Astrocyte (in vitro differentiated cells and primary cell): Measurements from ENCODE around the gene ST3GAL2. TPM values are rescaled to one million over a fixed set of nuclear protein-coding genes. Genes with fewer than 3 reads are reported as not detected.

ENCODE experiments used
- DNase-seq: peaks from one replicate; pipeline ENCODE4 v3.0.0-alpha.2; 2010; ENCODE audit warnings: low read depth
- FAIRE-seq: peaks from 2 replicates; lab custom pipeline; 2011; peaks lifted over from hg19 to GRCh38; lab: Jason Lieb, UNC
- H2AFZ ChIP-seq: 2 replicates; pipeline ENCODE4 v1.6.0; 2012; ENCODE audit warnings: low read depth, low read length, inconsistent platforms
- H3K27ac ChIP-seq: 2 replicates; pipeline ENCODE4 v1.5.1; 2011; ENCODE audit warnings: low read depth, low read length, inconsistent platforms
- H3K27me3 ChIP-seq: 2 replicates; pipeline ENCODE4 v1.6.0; 2011; ENCODE audit warnings: low read length, inconsistent platforms; ENCODE audit not compliant: insufficient read depth
- H3K36me3 ChIP-seq: 2 replicates; pipeline ENCODE4 v1.5.1; 2011; ENCODE audit warnings: low read length, inconsistent platforms; ENCODE audit not compliant: insufficient read depth
- H3K4me1 ChIP-seq: 2 replicates; pipeline ENCODE4 v1.5.1; 2011; ENCODE audit warnings: low read length, inconsistent platforms; ENCODE audit not compliant: insufficient read depth
- H3K4me2 ChIP-seq: 2 replicates; pipeline ENCODE4 v1.6.0; 2012; ENCODE audit warnings: low read length, inconsistent platforms
- H3K4me3 ChIP-seq: 2 replicates; pipeline ENCODE4 v1.5.1; 2011; ENCODE audit warnings: low read depth, mild to moderate bottlenecking, low read length, inconsistent platforms; ENCODE audit not compliant: insufficient read depth
- H3K79me2 ChIP-seq: 2 replicates; pipeline ENCODE4 v1.6.0; 2012; ENCODE audit warnings: mild to moderate bottlenecking, low read length, inconsistent platforms; ENCODE audit not compliant: insufficient read depth
- H3K9ac ChIP-seq: 2 replicates; pipeline ENCODE4 v1.6.0; 2012; ENCODE audit warnings: mild to moderate bottlenecking, low read length, inconsistent platforms
- H3K9me3 ChIP-seq: 2 replicates; pipeline ENCODE4 v1.5.1; 2012; ENCODE audit warnings: low read depth, mild to moderate bottlenecking, low read length, inconsistent platforms; ENCODE audit not compliant: insufficient read depth
- H4K20me1 ChIP-seq: 2 replicates; pipeline ENCODE4 v1.6.0; 2012; ENCODE audit warnings: low read length, inconsistent platforms; ENCODE audit not compliant: insufficient read depth
- H3K27ac Mint-ChIP-seq: one replicate; pipeline ENCODE4 v1.8.0; 2021; ENCODE audit warnings: mild to moderate bottlenecking, mixed read lengths; ENCODE audit not compliant: unreplicated experiment
- H3K27me3 Mint-ChIP-seq: one replicate; pipeline ENCODE4 v1.8.0; 2021; ENCODE audit warnings: low read depth, mixed read lengths; ENCODE audit not compliant: unreplicated experiment
- H3K36me3 Mint-ChIP-seq: one replicate; pipeline ENCODE4 v1.8.0; 2021; ENCODE audit warnings: low read depth, mixed read lengths; ENCODE audit not compliant: unreplicated experiment
- H3K4me1 Mint-ChIP-seq: one replicate; pipeline ENCODE4 v1.8.0; 2021; ENCODE audit warnings: low read depth, mixed read lengths; ENCODE audit not compliant: unreplicated experiment
- H3K4me3 Mint-ChIP-seq: one replicate; pipeline ENCODE4 v1.8.0; 2021; ENCODE audit warnings: mild to moderate bottlenecking, moderate library complexity, mixed read lengths; ENCODE audit not compliant: unreplicated experiment
- H3K9me3 Mint-ChIP-seq: one replicate; pipeline ENCODE4 v1.8.0; 2021; ENCODE audit warnings: mild to moderate bottlenecking, mixed read lengths; ENCODE audit not compliant: unreplicated experiment
- EZH2 ChIP-seq: IDR thresholded peaks from 2 replicates; pipeline ENCODE4 v1.6.1; 2012; ENCODE audit warnings: mild to moderate bottlenecking, low read length, inconsistent platforms; ENCODE audit not compliant: insufficient read depth
- total RNA-seq: library from RNA; stranded (reverse); gene quantifications from 2 replicates; pipeline ENCODE4 v1.2.1, GENCODE V29; 2021
- TF ChIP-seq, protein P1 (sequence below): IDR thresholded peaks from 2 replicates; pipeline ENCODE4 v1.5.1; 2011; ENCODE audit warnings: low read depth, mild to moderate bottlenecking, inconsistent platforms, low read length, moderate library complexity; ENCODE audit not compliant: insufficient read depth

ST3GAL2 gene
- total RNA-seq, 1 donor from 2014 or later = 108 TPM

DNA sequence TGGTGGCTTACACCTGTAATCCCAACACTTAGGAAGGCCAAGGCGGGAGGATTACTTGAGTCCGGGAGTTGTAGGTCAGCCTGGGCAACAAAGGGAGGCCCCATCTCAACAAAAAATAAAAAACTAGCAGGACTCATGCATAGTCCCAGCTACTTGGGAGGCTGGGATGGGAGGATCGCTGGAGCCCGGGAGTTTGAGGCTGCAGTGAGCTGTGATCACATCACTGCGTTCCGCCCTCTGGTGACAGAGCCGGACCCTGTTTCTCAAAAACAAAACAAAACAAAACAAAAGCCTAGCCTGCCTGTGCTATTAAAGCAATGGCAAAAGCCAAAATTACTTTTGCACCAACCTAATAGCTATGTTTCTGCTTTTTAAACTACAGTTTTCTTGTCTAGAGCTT is 17.0 kb upstream of the ST3GAL2 start:
- Histone ChIP-seq H3K4me3 (no peak overlapping the region), H2AFZ (no peak overlapping the region), H3K9me3 (no peaks in the 10 kb centered on the region), H3K36me3 (no peaks in the 10 kb centered on the region), H4K20me1 (no peaks in the 10 kb centered on the region), H3K79me2 (no peaks in the 10 kb centered on the region), H3K4me2 (no peak overlapping the region), H3K4me1 (peaks cover 3% of the 10 kb centered on the region), H3K27ac (no peak overlapping the region), H3K27me3 (no peaks in the 10 kb centered on the region), H3K9ac (no peak overlapping the region)
- Mint-ChIP-seq H3K27ac (no peak overlapping the region), H3K27me3 (no peaks in the 10 kb centered on the region), H3K36me3 (peaks cover 2% of the 10 kb centered on the region), H3K4me1 (peaks cover 4% of the 10 kb centered on the region), H3K9me3 (no peaks in the 10 kb centered on the region), H3K4me3 (no peak overlapping the region)
- TF ChIP-seq, protein P1, sequence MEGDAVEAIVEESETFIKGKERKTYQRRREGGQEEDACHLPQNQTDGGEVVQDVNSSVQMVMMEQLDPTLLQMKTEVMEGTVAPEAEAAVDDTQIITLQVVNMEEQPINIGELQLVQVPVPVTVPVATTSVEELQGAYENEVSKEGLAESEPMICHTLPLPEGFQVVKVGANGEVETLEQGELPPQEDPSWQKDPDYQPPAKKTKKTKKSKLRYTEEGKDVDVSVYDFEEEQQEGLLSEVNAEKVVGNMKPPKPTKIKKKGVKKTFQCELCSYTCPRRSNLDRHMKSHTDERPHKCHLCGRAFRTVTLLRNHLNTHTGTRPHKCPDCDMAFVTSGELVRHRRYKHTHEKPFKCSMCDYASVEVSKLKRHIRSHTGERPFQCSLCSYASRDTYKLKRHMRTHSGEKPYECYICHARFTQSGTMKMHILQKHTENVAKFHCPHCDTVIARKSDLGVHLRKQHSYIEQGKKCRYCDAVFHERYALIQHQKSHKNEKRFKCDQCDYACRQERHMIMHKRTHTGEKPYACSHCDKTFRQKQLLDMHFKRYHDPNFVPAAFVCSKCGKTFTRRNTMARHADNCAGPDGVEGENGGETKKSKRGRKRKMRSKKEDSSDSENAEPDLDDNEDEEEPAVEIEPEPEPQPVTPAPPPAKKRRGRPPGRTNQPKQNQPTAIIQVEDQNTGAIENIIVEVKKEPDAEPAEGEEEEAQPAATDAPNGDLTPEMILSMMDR = no peak
- TF ChIP-seq EZH2 = no peak
- DNase-seq (no peak), FAIRE-seq (no peak)

DNA sequence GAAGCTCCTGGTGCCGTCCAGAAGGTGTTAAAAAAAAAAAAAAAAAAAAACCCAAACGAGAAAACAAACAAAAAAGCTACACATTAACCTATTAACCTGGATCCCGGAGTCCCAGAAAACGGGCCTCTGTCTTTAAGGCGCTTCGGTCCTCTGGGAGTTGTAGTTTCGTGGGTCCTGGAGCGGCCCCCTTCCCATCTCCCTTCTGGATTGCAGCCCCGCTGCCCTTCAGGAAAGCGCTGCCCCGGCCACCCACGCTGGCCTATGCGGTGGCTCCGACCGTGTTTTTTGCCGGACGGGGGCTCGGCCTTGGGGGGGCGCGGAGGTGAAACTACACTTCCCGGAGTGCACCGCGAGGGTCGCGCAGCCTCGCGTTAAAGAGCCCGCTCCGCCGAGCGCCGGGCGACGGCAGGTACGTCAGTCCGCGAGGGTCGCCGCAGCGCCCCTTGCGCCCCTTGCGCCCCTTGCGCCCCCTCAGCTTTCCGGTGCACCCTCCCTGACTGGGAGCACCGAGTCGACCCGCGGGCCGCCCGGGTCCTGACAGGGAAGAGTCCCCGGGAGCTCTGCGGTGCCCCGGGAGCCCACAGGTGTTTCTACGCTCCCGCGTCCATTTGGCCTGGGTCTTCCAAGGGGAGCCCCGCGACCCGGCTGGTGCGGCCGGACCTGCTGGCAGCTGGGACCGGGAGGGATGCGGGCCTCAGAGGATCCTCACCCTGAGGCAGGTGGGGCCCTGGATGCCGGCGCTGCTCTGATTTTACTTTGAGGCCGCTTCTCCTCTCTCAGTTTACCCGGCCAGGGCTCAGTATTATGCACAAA is 15.5 kb upstream of the ST3GAL2 start, which contains the start of gene FCSK:
FCSK (plus strand) TSS at position 374 of the 813 bp plus-strand sequence. CDS start 8,596 bp downstream, outside the sequence.
- Histone ChIP-seq H4K20me1 (no peaks in the 10 kb centered on the region), H3K4me2 (peak within 1 kb of the TSS; percentile 88), H2AFZ (peak within 1 kb of the TSS; percentile 88), H3K79me2 (no peaks in the 10 kb centered on the region), H3K9me3 (no peaks in the 10 kb centered on the region), H3K36me3 (no peaks in the 10 kb centered on the region), H3K27ac (peak within 1 kb of the TSS; percentile 99), H3K27me3 (no peaks in the 10 kb centered on the region), H3K4me1 (peaks cover 3% of the 10 kb centered on the region), H3K4me3 (peak within 1 kb of the TSS; percentile 78), H3K9ac (peak within 1 kb of the TSS; percentile 92)
- peak within 1 kb of the TSS; percentile 89 for H3K4me3 Mint-ChIP-seq
- peak within 1 kb of the TSS; percentile 96 for H3K27ac Mint-ChIP-seq
- H3K27me3 Mint-ChIP-seq = no peaks in the 10 kb centered on the region
- no peak for TF ChIP-seq EZH2
- TF ChIP-seq, protein P1 = no peak
- FAIRE-seq (no peak), DNase-seq (peak; percentile 36)
- no peaks in the 10 kb centered on the region for H3K4me1 Mint-ChIP-seq
- peaks cover under 1% of the 10 kb centered on the region for H3K36me3 Mint-ChIP-seq
- H3K9me3 Mint-ChIP-seq = no peaks in the 10 kb centered on the region

DNA sequence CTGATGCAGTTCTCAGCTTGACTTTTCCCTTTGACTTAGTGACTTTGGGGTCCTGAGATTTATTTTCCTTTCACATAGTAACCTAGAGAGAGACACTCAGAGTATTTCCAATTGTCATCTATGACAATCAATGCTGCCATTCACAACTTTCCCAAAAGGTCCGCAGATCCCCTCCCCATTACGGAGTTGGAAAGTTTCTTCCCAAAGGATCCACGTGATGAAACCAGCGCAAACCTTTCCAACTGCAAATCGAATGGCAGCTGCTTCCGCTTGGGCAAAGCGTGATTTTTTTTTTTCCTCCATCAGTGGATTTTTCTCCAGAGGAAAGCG is 15.0 kb upstream of the ST3GAL2 start:
- Histone ChIP-seq H3K4me2 (peak overlapping the region; percentile 88), H3K4me1 (peaks cover 3% of the 10 kb centered on the region), H3K9ac (peak overlapping the region; percentile 92), H3K36me3 (no peaks in the 10 kb centered on the region), H4K20me1 (no peaks in the 10 kb centered on the region), H3K9me3 (no peaks in the 10 kb centered on the region), H3K27me3 (no peaks in the 10 kb centered on the region), H3K27ac (peak overlapping the region; percentile 99), H2AFZ (peak overlapping the region; percentile 88), H3K4me3 (peak overlapping the region; percentile 78), H3K79me2 (no peaks in the 10 kb centered on the region)
- DNase-seq = peak; percentile 27
- H3K9me3 Mint-ChIP-seq = peaks cover 2% of the 10 kb centered on the region
- no peaks in the 10 kb centered on the region for H3K27me3 Mint-ChIP-seq
- H3K4me1 Mint-ChIP-seq = no peaks in the 10 kb centered on the region
- H3K4me3 Mint-ChIP-seq = peak overlapping the region; percentile 89
- FAIRE-seq = no peak
- H3K36me3 Mint-ChIP-seq = no peaks in the 10 kb centered on the region
- peak overlapping the region; percentile 96 for H3K27ac Mint-ChIP-seq
- TF ChIP-seq EZH2 = no peak
- TF ChIP-seq, protein P1 = no peak
